Keratinocyte (primary cell): Measurements from ENCODE around the gene SPRY4.

ENCODE experiments used
- CTCF ChIP-seq, 3 experiments: IDR thresholded peaks in 1 of 3; conservative IDR thresholded peaks in 1 of 3; optimal IDR thresholded peaks in 1 of 3; 2 replicates in 2 of 3; 3 replicates in 1 of 3; pipeline versions ENCODE3 to v1.5.1; 2011; ENCODE audit warnings: low read length in 3 of 3, mild to moderate bottlenecking in 3 of 3, moderate library complexity in 2 of 3, control low read depth in 1 of 3, inconsistent platforms in 1 of 3; ENCODE audit not compliant: insufficient read depth in 2 of 3; ENCODE audit errors: extremely low read depth in 1 of 3
- EZH2 ChIP-seq: IDR thresholded peaks from one replicate; pipeline ENCODE4 v1.6.1; 2012; ENCODE audit warnings: inconsistent platforms, mild to moderate bottlenecking, low read length, moderate library complexity

DNA sequence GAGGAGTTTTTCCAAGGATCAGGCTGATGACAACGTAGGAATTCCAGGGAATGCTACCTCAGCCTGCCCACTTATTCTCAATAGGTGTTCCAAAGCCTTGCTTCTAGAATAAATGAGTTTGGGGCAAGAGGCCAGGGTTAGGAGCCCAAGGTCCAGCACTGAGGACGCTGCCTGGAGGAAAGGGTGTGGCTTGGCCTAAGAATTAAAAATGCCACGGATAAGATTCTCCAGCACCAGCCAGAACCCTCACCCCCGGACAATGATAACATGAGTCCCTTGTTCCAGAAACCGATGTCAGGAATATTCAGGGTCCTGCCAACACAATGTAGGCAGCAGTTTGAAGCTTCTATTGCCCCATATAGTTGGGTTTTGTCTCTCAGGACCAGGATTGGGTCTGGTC lies 7.6 kb downstream of the SPRY4 start:
- TF ChIP-seq CTCF (optimal IDR thresholded peaks at IDR 0.05 in 1 of 3, IDR thresholded peaks at IDR 0.05 in 1 of 3, conservative IDR thresholded peaks at IDR 0.05 in 1 of 3; ENCODE audit: extremely low read depth in 1 of 3, insufficient read depth in 2 of 3, low read length in 3 of 3), result no peak
- no peak for TF ChIP-seq EZH2
